ENCODE measurements around the gene KIF3A. TPM values are rescaled to one million over a fixed set of nuclear protein-coding genes. Genes with fewer than 3 reads are reported as not detected.
A peak's percentile ranks its signal among the peaks of the same experiment; 100 is the strongest.

Gene KIF3A
- total RNA-seq, 1 donor from 2014 or later = 9.1 TPM

- ATAC-seq (ENCODE audit: poor library complexity) = no peak
- intact Hi-C loops (cut with DNase I) = no loop called here
Observed at GRCh38 chr5:132759114-132760048, 22.0 kb upstream of the KIF3A start.

GRCh38 chr5:132758451-132758850 is 21.1 kb upstream of the KIF3A start:
- ATAC-seq (ENCODE audit: poor library complexity) (no peak), DNase-seq (no peak)
- intact Hi-C loops (cut with DNase I) = no loop called here

More at GRCh38 chr5:132759114-132760048, 22.0 kb upstream of the KIF3A start:
- peak; percentile 17 for DNase-seq

GRCh38 chr5:132756542-132756941 is 19.2 kb upstream of the KIF3A start:
- intact Hi-C loops (cut with DNase I) = no loop called here
- ATAC-seq (ENCODE audit: poor library complexity) (no peak), DNase-seq (peak; percentile 21)

- intact Hi-C loops (cut with DNase I) = no loop called here
- no peak for ATAC-seq (ENCODE audit: poor library complexity)
- no peak for DNase-seq
Observed at GRCh38 chr5:132754947-132755346, 17.6 kb upstream of the KIF3A start.

- ATAC-seq (ENCODE audit: poor library complexity) (no peak), DNase-seq (no peak)
- intact Hi-C loops (cut with DNase I) = no loop called here
Observed at GRCh38 chr5:132754111-132754510, 16.8 kb upstream of the KIF3A start.

GRCh38 chr5:132753135-132753987 is 16.0 kb upstream of the KIF3A start:
- intact Hi-C loops (cut with DNase I) = no loop called here
- peak; percentile 36 for DNase-seq
- ATAC-seq (ENCODE audit: poor library complexity) = no peak

- intact Hi-C loops (cut with DNase I) = no loop called here
- ATAC-seq (ENCODE audit: poor library complexity) = no peak
- DNase-seq = no peak
Observed at GRCh38 chr5:132752581-132753125, 15.3 kb upstream of the KIF3A start.

- DNase-seq (peak; percentile 36), ATAC-seq (ENCODE audit: poor library complexity) (no peak)
- intact Hi-C loops (cut with DNase I) = no loop called here
Observed at GRCh38 chr5:132751971-132752580, 14.7 kb upstream of the KIF3A start.

GRCh38 chr5:132751444-132751843 is 14.1 kb upstream of the KIF3A start:
- ATAC-seq (ENCODE audit: poor library complexity) = peak; percentile 58
- intact Hi-C loops (cut with DNase I) = no loop called here
- peak; percentile 65 for DNase-seq

GRCh38 chr5:132750471-132751230 is 13.3 kb upstream of the KIF3A start:
- DNase-seq (peak; percentile 21), ATAC-seq (ENCODE audit: poor library complexity) (no peak)
- intact Hi-C loops (cut with DNase I) = no loop called here

GRCh38 chr5:132749506-132749905 is 12.2 kb upstream of the KIF3A start:
- intact Hi-C loops (cut with DNase I) = no loop called here
- peak; percentile 20 for DNase-seq
- ATAC-seq (ENCODE audit: poor library complexity) = no peak

GRCh38 chr5:132748522-132749000 is 11.2 kb upstream of the KIF3A start:
- DNase-seq (no peak), ATAC-seq (ENCODE audit: poor library complexity) (no peak)
- intact Hi-C loops (cut with DNase I) = no loop called here

- DNase-seq (peak; percentile 41), ATAC-seq (ENCODE audit: poor library complexity) (no peak)
- intact Hi-C loops (cut with DNase I) = no loop called here
Observed at GRCh38 chr5:132747616-132748440, 10.5 kb upstream of the KIF3A start.

GRCh38 chr5:132746954-132747615 is 9.7 kb upstream of the KIF3A start, which contains the start of gene CCNI2:
CCNI2 (plus strand) TSS chr5:132747426; CDS start chr5:132747496, 70 bp downstream.
- intact Hi-C loops (cut with DNase I) = no loop called here
- DNase-seq (peak; percentile 48), ATAC-seq (ENCODE audit: poor library complexity) (peak; percentile 60)

GRCh38 chr5:132746592-132746953 is 9.2 kb upstream of the KIF3A start:
- intact Hi-C loops (cut with DNase I) = no loop called here
- no peak for ATAC-seq (ENCODE audit: poor library complexity)
- DNase-seq = no peak

- no peak for ATAC-seq (ENCODE audit: poor library complexity)
- DNase-seq = no peak
- intact Hi-C loops (cut with DNase I) = no loop called here
Observed at GRCh38 chr5:132744659-132745058, 7.3 kb upstream of the KIF3A start.

- DNase-seq (no peak), ATAC-seq (ENCODE audit: poor library complexity) (no peak)
- intact Hi-C loops (cut with DNase I) = no loop called here
Observed at GRCh38 chr5:132742626-132743025, 5.3 kb upstream of the KIF3A start.

All from Right ventricle myocardium superior (tissue), 1 donor.